HEK293 (cell line): ENCODE results near the gene SPACA5.

Experiments
- CTCF ChIA-PET: fragments of 350-600 bp; formaldehyde crosslinking; extraction: SDS; loops from one replicate; lab custom pipeline; 2021; ENCODE audit warnings: antibody characterized with exemption; lab: Yijun Ruan, JAX
- POLR2A ChIA-PET: fragments of 300-600 bp; formaldehyde crosslinking; extraction: SDS; loops from one replicate; lab custom pipeline; 2020; ENCODE audit warnings: antibody characterized with exemption, inconsistent platforms; lab: Yijun Ruan, JAX
- H3K27ac ChIP-seq: fragments of 200-500 bp; sonication (Bioruptor generic); 2 replicates; pipeline ENCODE4 v1.5.1; 2014; ENCODE audit warnings: low read depth, low read length, control low read depth, inconsistent platforms; ENCODE audit errors: extremely low read depth
- H3K36me3 ChIP-seq, 2 experiments: fragments of 200-500 bp in 1 of 2; sonication (Bioruptor generic) in 1 of 2; 1 replicate in 1 of 2; 2 replicates in 1 of 2; pipeline ENCODE4 v1.5.1; 2014 to 2017; ENCODE audit warnings: inconsistent platforms in 2 of 2, low read length in 2 of 2; ENCODE audit not compliant: control insufficient read depth in 2 of 2, insufficient read depth in 1 of 2
- H3K4me1 ChIP-seq: fragments of 200-500 bp; sonication (Bioruptor generic); 2 replicates; pipeline ENCODE4 v1.5.1; 2014; ENCODE audit warnings: mild to moderate bottlenecking, low read length, inconsistent platforms; ENCODE audit not compliant: control insufficient read depth, insufficient read depth
- H3K4me3 ChIP-seq: 2 replicates; pipeline ENCODE4 v1.5.1; 2011; ENCODE audit warnings: low read depth, mild to moderate bottlenecking, control low read depth, low read length, moderate library complexity
- H3K9me3 ChIP-seq: fragments of 200-500 bp; sonication (Bioruptor generic); 2 replicates; pipeline ENCODE4 v1.5.1; 2014; ENCODE audit warnings: low read depth, low read length, inconsistent platforms; ENCODE audit not compliant: control insufficient read depth, insufficient read depth
- GLIS1 ChIP-seq: fragments of 450-650 bp; formaldehyde crosslinking; IDR thresholded peaks from 2 replicates; pipeline ENCODE4 v1.5.1; 2016; ENCODE audit warnings: missing biosample characterization, missing genetic modification characterization
- HOXA7 ChIP-seq: sonication (generic); formaldehyde crosslinking; IDR thresholded peaks from 2 replicates; pipeline ENCODE4 v1.8.1; 2022; ENCODE audit warnings: missing genetic modification reagents, borderline replicate concordance
- SCRT1 ChIP-seq: fragments of 450-650 bp; formaldehyde crosslinking; IDR thresholded peaks from 2 replicates; pipeline ENCODE4 v1.5.1; 2016; ENCODE audit warnings: missing biosample characterization, missing genetic modification characterization, borderline replicate concordance
- SETDB1 ChIP-seq: IDR thresholded peaks from one replicate; pipeline ENCODE4 v1.6.1; 2017; ENCODE audit warnings: mild to moderate bottlenecking, low read length, moderate library complexity, mixed read lengths; ENCODE audit not compliant: insufficient read length
- TRIM28 ChIP-seq: IDR thresholded peaks from 2 replicates; pipeline ENCODE4 v1.6.1; 2011; ENCODE audit warnings: low read length, control low read depth, borderline replicate concordance
- ZFP41 ChIP-seq: fragments of 450-650 bp; formaldehyde crosslinking; IDR thresholded peaks from 2 replicates; pipeline ENCODE4 v1.5.1; 2016; ENCODE audit warnings: missing biosample characterization, missing genetic modification characterization, borderline replicate concordance
- ZNF221 ChIP-seq: fragments of 450-650 bp; formaldehyde crosslinking; IDR thresholded peaks from 2 replicates; pipeline ENCODE4 v1.5.1; 2017; ENCODE audit warnings: missing biosample characterization, missing genetic modification characterization, borderline replicate concordance
- ZNF274 ChIP-seq, 2 experiments: fragments of 200-500 bp in 1 of 2; fragments of 450-650 bp in 1 of 2; sonication (Bioruptor generic) in 1 of 2; formaldehyde crosslinking in 1 of 2; IDR thresholded peaks; 2 replicates each; pipeline versions ENCODE4 v1.5.1 to v1.6.1; 2014 to 2016; ENCODE audit warnings: borderline replicate concordance in 1 of 2, inconsistent platforms in 1 of 2, low read length in 1 of 2, missing biosample characterization in 1 of 2, missing genetic modification characterization in 1 of 2
- ZNF560 ChIP-seq: fragments of 450-650 bp; formaldehyde crosslinking; IDR thresholded peaks from 2 replicates; pipeline ENCODE4 v1.5.1; 2017; ENCODE audit warnings: missing biosample characterization, missing genetic modification characterization, borderline replicate concordance
- ZNF623 ChIP-seq: fragments of 450-650 bp; formaldehyde crosslinking; IDR thresholded peaks from 2 replicates; pipeline ENCODE4 v1.5.1; 2016; ENCODE audit warnings: missing biosample characterization, missing genetic modification characterization
- ZNF785 ChIP-seq: fragments of 450-650 bp; formaldehyde crosslinking; IDR thresholded peaks from 2 replicates; pipeline ENCODE4 v1.5.1; 2016; ENCODE audit warnings: missing biosample characterization, missing genetic modification characterization
- ZNF843 ChIP-seq: fragments of 450-650 bp; formaldehyde crosslinking; IDR thresholded peaks from 2 replicates; pipeline ENCODE4 v1.5.1; 2016; ENCODE audit warnings: missing biosample characterization, missing genetic modification characterization
- TF ChIP-seq, protein P1 (sequence below): fragments of 450-650 bp; formaldehyde crosslinking; IDR thresholded peaks from 2 replicates; pipeline ENCODE4 v1.5.1; 2017; ENCODE audit warnings: missing biosample characterization, missing genetic modification characterization
- TF ChIP-seq, protein P2 (sequence below): fragments of 450-650 bp; formaldehyde crosslinking; IDR thresholded peaks from 2 replicates; pipeline ENCODE4 v1.5.1; 2016; ENCODE audit warnings: missing biosample characterization, missing genetic modification characterization

SPACA5 gene

DNA sequence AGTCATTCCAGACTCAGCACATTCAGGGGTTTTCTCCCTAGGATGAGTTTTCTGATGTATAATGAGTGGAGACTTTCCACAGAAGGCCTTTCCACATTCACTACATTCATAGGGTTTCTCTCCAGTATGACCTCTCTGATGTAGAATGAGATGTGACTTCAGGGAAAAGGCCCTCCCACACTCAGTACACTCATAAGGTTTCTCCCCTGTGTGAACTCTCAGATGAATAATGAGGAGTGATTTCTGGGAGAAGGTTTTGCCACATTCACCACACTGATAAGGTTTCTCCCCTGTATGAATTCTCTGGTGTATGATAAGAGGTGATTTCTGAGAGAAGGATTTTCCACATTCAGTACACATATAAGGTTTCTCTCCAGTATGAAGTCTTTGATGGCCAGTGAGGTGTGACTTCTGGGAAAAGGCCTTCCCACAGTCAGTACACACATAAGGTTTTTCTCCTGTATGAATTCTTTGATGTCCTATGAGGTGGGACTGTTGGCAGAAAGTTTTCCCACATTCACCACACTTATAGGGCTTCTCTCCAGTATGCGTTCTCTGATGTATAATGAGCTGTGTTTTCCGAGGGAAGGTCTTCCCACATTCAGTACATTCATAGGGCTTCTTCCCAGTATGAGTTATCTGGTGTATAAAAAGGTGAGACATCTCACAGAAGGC is 52.0 kb downstream of the SPACA5 start:
- Histone ChIP-seq H3K4me3 (no peak overlapping the region), H3K9me3 (no peaks in the 10 kb centered on the region; the same call in none of the 2 replicates), H3K27ac (no peak overlapping the region), H3K4me1 (no peaks in the 10 kb centered on the region), H3K36me3 (peaks cover 3 to 30% of the 10 kb centered on the region in 2 experiments; a peak in 1 of 3 replicates)
- TF ChIP-seq, protein P1, sequence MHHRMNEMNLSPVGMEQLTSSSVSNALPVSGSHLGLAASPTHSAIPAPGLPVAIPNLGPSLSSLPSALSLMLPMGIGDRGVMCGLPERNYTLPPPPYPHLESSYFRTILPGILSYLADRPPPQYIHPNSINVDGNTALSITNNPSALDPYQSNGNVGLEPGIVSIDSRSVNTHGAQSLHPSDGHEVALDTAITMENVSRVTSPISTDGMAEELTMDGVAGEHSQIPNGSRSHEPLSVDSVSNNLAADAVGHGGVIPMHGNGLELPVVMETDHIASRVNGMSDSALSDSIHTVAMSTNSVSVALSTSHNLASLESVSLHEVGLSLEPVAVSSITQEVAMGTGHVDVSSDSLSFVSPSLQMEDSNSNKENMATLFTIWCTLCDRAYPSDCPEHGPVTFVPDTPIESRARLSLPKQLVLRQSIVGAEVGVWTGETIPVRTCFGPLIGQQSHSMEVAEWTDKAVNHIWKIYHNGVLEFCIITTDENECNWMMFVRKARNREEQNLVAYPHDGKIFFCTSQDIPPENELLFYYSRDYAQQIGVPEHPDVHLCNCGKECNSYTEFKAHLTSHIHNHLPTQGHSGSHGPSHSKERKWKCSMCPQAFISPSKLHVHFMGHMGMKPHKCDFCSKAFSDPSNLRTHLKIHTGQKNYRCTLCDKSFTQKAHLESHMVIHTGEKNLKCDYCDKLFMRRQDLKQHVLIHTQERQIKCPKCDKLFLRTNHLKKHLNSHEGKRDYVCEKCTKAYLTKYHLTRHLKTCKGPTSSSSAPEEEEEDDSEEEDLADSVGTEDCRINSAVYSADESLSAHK (tag by site-specific recombination): no peak
- TF ChIP-seq SCRT1 (tag by site-specific recombination): no peak
- no peak for TF ChIP-seq TRIM28
- no peak for TF ChIP-seq ZFP41 (tag by site-specific recombination)
- no peak for TF ChIP-seq GLIS1 (tag by site-specific recombination)
- no peak for TF ChIP-seq ZNF560 (tag by site-specific recombination)
- TF ChIP-seq ZNF843: no peak
- TF ChIP-seq ZNF785 (tag by site-specific recombination): no peak
- ChIA-PET CTCF (no interaction called here), POLR2A (no interaction called here)

DNA sequence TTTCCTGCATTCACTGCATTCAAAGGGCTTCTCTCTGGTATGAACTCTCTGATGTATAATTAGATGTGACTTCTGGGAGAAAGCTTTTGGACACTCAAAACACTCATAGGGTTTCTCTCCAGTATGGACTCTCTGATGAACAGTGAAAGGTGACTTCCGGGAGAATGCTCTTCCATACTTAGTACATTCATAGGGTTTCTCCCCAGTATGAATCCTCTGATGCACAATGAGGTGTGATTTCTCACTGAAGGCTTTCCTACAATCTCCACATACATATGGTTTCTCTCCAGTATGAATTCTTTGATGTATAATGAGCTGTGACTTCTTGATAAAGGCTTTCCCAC is 52.5 kb downstream of the SPACA5 start:
- Histone ChIP-seq H3K27ac (no peak overlapping the region), H3K4me1 (no peaks in the 10 kb centered on the region), H3K36me3 (peaks cover 3 to 31% of the 10 kb centered on the region in 2 experiments; a peak in 1 of 3 replicates), H3K9me3 (no peaks in the 10 kb centered on the region; the same call in none of the 2 replicates), H3K4me3 (no peak overlapping the region)
- POLR2A ChIA-PET: no interaction called here
- TF ChIP-seq, protein P2, sequence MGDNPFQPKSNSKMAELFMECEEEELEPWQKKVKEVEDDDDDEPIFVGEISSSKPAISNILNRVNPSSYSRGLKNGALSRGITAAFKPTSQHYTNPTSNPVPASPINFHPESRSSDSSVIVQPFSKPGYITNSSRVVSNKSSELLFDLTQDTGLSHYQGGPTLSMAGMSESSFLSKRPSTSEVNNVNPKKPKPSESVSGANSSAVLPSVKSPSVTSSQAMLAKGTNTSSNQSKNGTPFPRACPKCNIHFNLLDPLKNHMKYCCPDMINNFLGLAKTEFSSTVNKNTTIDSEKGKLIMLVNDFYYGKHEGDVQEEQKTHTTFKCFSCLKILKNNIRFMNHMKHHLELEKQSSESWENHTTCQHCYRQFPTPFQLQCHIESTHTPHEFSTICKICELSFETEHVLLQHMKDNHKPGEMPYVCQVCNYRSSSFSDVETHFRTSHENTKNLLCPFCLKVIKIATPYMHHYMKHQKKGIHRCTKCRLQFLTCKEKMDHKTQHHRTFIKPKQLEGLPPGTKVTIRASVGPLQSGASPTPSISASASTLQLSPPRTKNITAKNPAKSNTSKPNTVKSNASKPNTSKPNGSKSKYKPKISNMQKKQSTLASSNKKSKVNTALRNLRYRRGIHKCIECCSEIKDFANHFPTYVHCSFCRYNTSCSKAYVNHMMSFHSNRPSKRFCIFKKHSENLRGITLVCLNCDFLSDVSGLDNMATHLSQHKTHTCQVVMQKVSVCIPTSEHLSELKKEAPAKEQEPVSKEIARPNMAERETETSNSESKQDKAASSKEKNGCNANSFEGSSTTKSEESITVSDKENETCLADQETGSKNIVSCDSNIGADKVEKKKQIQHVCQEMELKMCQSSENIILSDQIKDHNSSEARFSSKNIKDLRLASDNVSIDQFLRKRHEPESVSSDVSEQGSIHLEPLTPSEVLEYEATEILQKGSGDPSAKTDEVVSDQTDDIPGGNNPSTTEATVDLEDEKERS (tag by site-specific recombination): no peak
- TF ChIP-seq HOXA7 (no peak), ZNF221 (tag by site-specific recombination) (no peak), ZNF623 (tag by site-specific recombination) (no peak), ZNF274 (IDR thresholded peaks at IDR 0.05; ENCODE audit: low read length) (peak; percentile 63), ZNF274 (tag by site-specific recombination; IDR thresholded peaks at IDR 0.05; ENCODE audit: borderline replicate concordance) (peak; percentile 82; the same call in 1 of the 2 replicates), SETDB1 (peak; percentile 72)
- CTCF ChIA-PET: no interaction called here
